SH-SY5Y (cell line): ENCODE measurements around the gene RHPN2.

Source experiments
- GATA2 ChIP-seq: IDR thresholded peaks from 2 replicates; pipeline ENCODE4 v1.6.1; 2011; ENCODE audit warnings: mild to moderate bottlenecking, low read depth, low read length
- GATA3 ChIP-seq: IDR thresholded peaks from 2 replicates; pipeline ENCODE4 v1.6.1; 2011; ENCODE audit warnings: low read depth, mild to moderate bottlenecking, low read length, moderate library complexity

The RHPN2 gene

DNA sequence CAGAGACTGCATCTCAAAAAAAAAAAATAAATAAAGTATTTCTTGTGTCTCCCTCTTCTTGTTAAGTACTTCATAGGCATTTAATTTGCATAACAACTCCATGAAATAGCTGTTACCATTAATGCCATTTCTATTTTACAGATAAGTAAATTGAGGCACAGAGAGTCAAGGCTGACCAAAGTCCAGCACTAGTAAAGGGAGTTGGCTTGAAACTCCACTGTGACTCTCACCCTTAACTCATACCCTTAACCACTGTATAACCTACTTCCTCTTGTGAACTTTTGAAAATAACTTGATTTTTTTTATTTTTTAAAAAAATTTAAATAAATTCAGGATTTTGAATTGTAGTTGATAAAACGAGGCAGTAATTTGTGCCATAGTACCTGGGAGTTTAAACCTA lies 22.3 kb upstream of the RHPN2 start:
- TF ChIP-seq GATA3 (no peak), GATA2 (no peak)

DNA sequence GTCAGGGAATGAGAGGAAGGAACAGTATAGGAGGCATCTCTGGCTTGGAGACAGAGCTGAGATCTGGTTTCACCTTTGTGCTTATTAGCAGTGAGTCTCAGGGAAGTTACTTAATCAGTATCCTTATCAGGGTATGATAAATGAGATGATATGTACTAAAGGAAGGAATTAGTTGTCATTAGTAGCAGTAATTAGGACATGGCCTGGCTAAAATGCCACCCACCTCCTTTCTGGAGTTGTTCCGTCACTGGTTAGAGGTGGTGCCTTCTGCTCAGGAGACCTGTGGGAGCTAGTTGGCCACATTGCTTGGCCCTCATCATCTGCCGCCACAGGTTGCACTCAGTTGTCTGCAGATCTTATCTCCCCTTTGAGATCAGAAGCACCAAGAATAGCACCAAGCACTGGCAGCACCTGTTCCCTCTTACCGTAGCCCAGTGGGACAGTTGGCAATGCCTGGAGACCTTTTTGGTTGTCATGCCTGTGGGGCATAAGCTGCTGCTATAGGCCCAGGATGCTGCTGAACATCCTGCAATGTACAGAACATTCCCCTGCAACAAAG lies 21.0 kb upstream of the RHPN2 start:
- TF ChIP-seq GATA3 (no peak), GATA2 (no peak)

DNA sequence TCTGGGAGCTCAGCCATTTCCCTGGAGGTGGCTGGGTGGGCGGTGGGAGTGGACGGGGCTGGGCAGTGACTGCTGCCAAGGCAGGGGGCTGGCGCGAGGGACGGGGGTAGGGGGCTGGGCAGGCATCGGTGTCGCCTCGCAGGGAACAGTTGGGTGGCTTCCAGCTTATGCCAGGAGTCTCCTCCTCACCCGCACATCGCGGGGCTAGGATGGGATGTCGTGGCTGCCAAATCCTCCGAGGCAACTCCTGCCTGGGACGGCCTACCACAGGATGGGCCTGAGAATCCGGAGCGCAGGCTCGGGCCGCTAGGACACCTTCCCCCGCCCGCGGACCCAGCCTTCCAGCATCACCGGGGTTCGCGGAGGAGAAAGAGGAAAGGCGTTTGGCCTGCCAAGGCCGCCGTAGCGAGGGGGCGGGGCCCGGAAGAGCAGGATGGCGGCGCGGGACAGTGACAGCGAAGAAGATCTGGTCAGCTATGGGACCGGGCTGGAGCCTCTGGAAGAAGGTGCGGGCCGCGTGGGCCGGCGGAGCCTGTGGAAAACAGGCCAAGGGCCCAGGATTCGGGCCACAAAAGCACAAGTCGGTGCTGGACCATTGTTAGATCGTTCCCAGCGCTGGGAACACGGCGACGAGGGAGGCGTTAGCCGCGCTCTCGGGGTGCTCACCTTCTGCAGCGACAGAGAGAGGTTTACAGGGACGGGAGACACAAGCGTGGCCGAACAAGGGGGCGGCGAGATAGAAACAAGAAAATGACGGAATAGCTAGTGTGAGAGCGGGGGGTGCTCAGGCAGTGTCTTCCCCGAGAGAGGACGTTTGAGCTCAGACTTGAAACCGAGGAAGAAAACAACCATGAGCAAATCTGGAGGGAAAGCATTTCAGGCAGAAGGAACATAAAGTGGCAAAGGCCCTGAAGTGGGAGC lies 16.3 kb upstream of the RHPN2 start, which contains the start of gene GPATCH1:
Gene GPATCH1, plus strand, starts transcription at position 421 of the 921 bp plus-strand sequence. Its CDS starts 13 bp downstream, at position 434.
- TF ChIP-seq GATA3, result no peak
- no peak for TF ChIP-seq GATA2

DNA sequence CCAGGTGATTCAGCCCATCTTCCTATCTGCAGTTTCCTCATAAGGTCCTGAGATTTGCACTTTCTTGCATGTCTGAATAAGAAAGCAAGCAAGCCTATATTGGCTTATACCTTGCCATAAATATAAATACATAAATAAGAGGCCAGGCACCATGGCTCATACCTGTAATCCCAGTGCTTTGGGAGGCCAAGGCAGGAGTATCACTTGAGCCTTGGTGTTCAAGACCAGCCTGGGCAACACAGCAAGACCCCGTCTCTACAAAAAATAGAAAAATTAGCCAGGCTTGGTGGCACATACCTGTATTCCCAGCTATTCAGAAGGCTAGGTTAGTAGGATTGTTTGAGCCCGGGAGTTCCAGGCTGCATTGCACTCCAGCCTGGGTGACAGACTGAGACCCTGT lies 10.8 kb upstream of the RHPN2 start:
- TF ChIP-seq GATA2 (no peak), GATA3 (no peak)

DNA sequence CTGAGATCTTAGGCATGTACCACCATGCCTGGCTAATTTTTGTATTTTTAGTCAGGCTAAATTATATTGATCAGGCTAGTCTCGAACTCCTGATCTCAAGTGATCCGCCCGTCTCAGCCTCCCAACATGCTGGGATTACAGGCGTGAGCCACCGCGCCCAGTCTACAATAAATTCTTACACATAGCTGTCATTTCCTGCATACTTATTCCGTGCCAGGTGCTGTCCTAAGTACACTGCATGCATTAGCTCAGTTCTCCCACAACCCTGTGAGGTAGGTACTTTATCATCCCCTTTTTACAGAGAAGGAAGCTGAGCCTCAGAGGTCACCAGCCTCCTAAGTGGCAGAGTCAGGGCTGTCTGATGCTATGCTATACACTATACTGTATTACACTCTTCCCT lies 7.2 kb upstream of the RHPN2 start:
- TF ChIP-seq GATA3, result no peak
- TF ChIP-seq GATA2, result no peak

DNA sequence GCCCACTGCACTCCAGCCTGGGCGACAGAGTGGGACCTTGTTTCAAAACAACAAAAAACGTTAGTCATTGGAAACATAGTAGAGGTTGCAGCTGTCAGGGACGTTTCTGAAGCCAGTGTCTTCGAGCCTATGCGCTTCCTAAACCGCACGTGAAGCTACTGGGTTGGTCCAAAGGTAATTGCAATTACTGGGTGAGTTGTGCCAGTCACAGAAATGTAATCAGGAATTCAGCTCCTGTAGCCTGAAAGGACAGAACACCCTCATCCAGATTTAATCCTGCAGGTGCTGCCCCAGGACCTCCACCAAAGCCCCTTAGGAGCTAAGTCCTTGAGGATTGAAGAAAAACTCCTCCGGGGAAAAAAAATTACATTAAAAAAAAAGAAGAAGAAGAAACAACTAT lies 2.4 kb upstream of the RHPN2 start:
- no peak for TF ChIP-seq GATA2
- TF ChIP-seq GATA3, result no peak

DNA sequence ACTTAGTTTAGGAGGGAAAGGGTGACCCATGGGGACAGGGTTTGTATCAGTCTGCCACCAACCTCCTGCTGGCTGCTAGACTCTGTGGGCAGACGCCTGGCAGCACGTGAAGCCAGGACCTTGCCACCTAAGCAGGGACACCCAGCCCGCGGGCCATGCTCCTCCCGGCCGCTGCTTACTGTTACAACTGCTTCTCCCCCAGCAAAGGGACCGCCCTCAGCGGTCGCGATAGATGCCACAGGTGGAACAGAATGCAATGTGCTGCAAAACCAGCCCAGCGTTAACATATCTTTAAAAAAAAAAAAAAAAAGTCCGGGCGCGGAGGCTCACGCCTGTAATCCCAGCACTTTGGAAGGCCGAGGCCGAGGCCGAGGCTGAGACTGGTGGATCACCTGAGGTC lies 1.9 kb upstream of the RHPN2 start:
- TF ChIP-seq GATA3, result no peak
- TF ChIP-seq GATA2, result no peak

DNA sequence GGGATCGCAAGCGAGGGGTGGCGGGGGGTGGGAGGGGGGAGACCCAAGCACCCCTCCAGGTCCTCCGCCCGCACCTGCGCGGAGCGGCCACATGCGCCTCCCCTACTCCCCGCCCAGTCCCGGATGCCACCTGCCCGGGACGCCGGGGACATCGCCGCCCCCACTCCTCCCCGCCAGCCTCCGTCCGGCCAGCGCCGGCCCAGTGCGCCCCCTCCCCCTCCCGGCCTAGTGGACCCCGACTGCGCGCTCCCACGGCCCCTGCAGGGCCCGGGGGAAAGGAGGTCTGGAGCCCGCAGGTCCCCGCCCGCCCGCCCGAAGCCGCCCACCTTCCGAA lies 263 bp downstream of the RHPN2 start:
- TF ChIP-seq GATA2, result no peak
- TF ChIP-seq GATA3, result no peak

DNA sequence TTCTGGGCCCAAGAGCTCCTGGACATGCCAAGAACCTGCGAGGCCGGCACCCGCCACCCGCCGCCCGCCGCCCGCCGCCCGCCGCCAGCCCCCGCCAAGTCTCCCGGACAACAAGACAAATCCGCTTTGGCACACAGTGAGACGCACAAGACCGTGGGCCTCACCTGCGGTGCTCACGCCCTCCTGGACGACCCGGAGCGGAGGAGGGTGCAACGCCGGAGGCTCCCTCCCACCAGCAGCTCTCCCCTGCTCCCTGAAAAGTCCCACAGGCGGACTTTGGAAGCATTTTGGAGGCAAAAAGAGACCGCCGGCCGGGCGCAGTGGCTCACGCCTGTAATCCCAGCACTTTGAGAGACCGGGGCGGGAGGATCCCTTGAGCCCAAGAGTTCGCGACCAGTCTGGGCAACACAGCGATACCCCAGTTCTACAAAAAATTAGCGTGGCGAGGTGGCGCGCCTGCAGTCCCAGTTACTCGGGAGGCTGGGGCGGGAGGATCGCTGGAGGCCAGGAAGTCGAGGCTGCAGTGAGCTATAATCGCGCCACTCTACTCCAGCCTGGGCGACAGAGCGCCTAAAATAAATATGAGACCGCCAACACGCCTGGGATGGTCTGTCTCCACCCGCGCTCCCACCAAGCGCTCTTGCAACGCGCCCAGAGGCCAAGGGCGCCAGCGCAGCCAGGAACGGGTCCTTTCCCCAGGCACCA lies 783 bp downstream of the RHPN2 start:
- TF ChIP-seq GATA2, result no peak
- TF ChIP-seq GATA3, result no peak

DNA sequence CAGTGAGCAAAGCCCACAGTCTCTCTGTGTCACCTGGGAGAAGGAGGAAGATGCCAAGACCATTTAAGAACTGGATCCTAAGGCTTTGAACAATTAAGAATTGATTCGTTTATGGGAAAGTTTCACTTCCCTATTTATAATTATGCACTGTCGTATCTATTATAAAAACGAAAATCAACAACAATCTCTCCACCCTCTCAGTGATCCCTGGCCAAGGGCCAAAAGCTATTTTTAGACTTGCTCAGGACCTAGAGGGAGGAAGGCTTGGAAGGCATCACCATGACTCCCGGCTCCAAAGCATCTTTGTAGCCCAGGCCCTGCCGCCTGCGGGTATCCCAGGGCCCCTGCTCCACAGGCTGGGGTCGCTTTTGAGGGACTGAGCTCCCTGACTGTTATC lies 1.3 kb downstream of the RHPN2 start:
- TF ChIP-seq GATA3 (no peak), GATA2 (no peak)

DNA sequence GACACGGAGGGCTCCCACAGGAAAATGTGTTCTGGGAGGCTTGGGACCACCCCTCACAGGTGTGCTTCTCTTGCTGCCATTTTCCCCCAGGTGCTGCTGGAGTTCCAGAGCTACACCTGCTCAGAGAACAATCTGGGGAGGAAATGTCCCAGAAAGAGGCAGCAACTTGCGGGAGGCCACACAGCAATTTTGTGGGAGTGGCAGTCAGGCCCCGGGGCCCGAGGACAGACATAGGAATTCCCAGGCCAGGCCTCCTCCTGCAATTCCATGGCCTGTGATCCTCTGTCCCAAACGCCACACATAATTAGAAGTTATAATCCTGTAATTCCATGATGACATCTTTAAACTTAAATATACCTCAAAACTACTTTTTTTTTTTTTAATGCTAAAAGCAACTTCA lies 1.8 kb downstream of the RHPN2 start:
- no peak for TF ChIP-seq GATA3
- TF ChIP-seq GATA2, result no peak

DNA sequence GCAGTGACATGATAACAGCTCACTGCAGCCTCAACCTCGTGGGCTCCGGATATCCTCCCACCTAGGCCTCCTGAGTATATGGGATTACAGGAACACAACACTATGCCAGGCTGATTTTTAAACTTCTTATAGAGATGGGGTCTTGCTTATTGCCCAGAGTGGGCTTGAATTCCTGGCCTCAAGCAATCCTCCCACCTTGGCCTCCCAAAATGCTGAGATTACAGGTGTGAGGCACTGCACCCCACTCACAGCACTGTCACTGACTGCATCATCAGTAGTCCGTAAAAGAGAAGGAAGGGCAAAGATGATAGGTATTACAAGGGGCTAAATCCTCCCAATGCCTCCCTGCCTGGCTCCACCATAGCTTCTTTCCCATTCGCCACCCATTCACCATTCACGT lies 4.1 kb downstream of the RHPN2 start:
- TF ChIP-seq GATA3, result no peak
- no peak for TF ChIP-seq GATA2

DNA sequence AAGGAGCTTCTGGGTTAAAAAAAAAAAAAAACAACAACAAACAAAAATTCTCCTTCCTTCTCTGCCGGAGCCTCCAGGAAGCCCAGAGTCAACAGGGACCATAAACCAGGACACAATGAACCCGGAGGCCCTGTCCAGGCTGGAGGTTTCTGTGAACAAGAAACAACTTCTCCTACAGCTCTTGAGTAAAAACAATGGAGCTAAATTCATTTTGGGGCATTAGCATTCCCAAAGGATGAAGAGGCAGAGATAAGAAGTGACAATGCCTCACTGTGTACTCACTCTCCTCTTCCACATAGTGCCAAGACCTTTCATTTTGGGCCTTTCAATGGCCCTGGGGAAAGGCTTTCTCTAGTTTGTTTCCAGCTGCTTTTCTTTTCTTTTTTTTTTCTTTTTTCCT lies 9.0 kb downstream of the RHPN2 start:
- TF ChIP-seq GATA2 (no peak), GATA3 (no peak)

DNA sequence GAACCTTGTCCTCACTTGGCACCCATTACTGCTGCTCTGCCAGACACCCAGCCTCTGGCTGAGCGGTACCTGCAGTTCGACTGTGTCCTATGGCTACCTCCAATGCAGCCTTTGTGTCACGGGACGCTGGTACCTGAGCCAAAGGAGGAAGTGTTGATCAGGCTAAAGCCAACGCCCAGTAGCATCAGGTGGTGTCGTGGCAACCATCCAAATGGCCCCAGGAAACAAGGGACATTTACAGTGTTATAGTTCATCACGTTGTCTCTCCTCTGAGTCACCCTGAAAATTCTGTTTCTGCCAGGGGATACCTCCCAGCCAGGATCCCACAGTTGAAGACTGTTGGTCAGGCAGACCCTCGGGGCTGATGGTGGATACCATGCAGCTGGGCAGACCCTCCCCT lies 10.1 kb downstream of the RHPN2 start:
- TF ChIP-seq GATA2, result no peak
- TF ChIP-seq GATA3, result no peak
